Progenitor cell of endocrine pancreas (in vitro differentiated cells): ENCODE measurements around the gene TGM6. TPM values are rescaled to one million over a fixed set of nuclear protein-coding genes. Genes with fewer than 3 reads are reported as not detected.

Source experiments
- DNase-seq: peaks from one replicate; pipeline ENCODE4 v3.0.0; 2021; ENCODE audit warnings: low spot score; ENCODE audit not compliant: unreplicated experiment
- H3K27ac Mint-ChIP-seq: 2 replicates; pipeline ENCODE4 v1.8.0; 2021; ENCODE audit warnings: mild to moderate bottlenecking, moderate library complexity, mixed read lengths
- H3K27me3 Mint-ChIP-seq: 2 replicates; pipeline ENCODE4 v1.8.0; 2021; ENCODE audit warnings: mixed read lengths
- H3K36me3 Mint-ChIP-seq: 2 replicates; pipeline ENCODE4 v1.8.0; 2022; ENCODE audit warnings: mixed read lengths; ENCODE audit not compliant: insufficient read depth
- H3K4me1 Mint-ChIP-seq: 2 replicates; pipeline ENCODE4 v1.8.0; 2021; ENCODE audit warnings: low read depth, mixed read lengths
- H3K4me3 Mint-ChIP-seq: 2 replicates; pipeline ENCODE4 v1.8.0; 2021; ENCODE audit warnings: low read depth, mild to moderate bottlenecking, moderate library complexity, mixed read lengths
- H3K9me3 Mint-ChIP-seq: 2 replicates; pipeline ENCODE4 v1.8.0; 2021; ENCODE audit warnings: low read depth, mixed read lengths
- CTCF ChIP-seq: fragments of 200-600 bp; sonication (generic); IDR thresholded peaks from one replicate; pipeline ENCODE4 v1.5.0; 2021; ENCODE audit warnings: antibody characterized with exemption, mild to moderate bottlenecking; ENCODE audit not compliant: unreplicated experiment
- total RNA-seq: library from RNA; stranded (reverse); gene quantifications from 2 replicates; pipeline ENCODE4 v1.2.1, GENCODE V29; 2021

TGM6 gene
- total RNA-seq, 1 donor from 2014 or later: not detected

DNA sequence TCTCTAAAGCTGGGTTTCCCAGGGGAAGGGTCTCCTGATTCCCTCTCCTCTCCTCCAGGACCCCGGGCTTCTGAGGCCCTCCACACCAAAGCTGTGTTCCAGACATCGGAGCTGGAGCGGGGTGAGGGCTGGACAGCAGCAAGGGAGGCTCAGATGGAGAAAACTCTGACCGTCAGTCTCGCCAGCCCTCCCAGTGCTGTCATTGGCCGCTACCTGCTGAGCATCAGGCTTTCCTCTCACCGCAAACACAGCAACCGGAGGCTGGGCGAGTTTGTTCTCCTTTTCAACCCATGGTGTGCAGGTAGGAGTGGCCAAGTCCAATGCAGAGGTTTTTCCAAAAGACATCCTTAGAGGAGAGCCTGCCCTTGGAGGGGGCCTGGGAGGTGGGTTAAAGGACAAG is 14.4 kb downstream of the TGM6 start:
- Mint-ChIP-seq H3K27ac (no peak overlapping the region), H3K27me3 (peaks cover 17% of the 10 kb centered on the region), H3K4me3 (no peak overlapping the region), H3K4me1 (no peaks in the 10 kb centered on the region), H3K36me3 (no peaks in the 10 kb centered on the region), H3K9me3 (no peaks in the 10 kb centered on the region)
- no peak for DNase-seq
- no peak for TF ChIP-seq CTCF

GRCh38 chr20:2396241-2396814 is 15.6 kb downstream of the TGM6 start:
- no peak for TF ChIP-seq CTCF
- Mint-ChIP-seq H3K9me3 (no peaks in the 10 kb centered on the region), H3K27me3 (peaks cover 8% of the 10 kb centered on the region), H3K36me3 (no peaks in the 10 kb centered on the region), H3K4me1 (no peaks in the 10 kb centered on the region), H3K4me3 (no peak overlapping the region), H3K27ac (no peak overlapping the region)
- DNase-seq: no peak

GRCh38 chr20:2397091-2397490 is 16.4 kb downstream of the TGM6 start:
- no peak for TF ChIP-seq CTCF
- no peak overlapping the region for H3K27ac Mint-ChIP-seq
- H3K36me3 Mint-ChIP-seq: no peaks in the 10 kb centered on the region
- H3K4me1 Mint-ChIP-seq: no peaks in the 10 kb centered on the region
- H3K27me3 Mint-ChIP-seq: peaks cover 3% of the 10 kb centered on the region
- no peak overlapping the region for H3K4me3 Mint-ChIP-seq
- no peaks in the 10 kb centered on the region for H3K9me3 Mint-ChIP-seq
- no peak for DNase-seq

DNA sequence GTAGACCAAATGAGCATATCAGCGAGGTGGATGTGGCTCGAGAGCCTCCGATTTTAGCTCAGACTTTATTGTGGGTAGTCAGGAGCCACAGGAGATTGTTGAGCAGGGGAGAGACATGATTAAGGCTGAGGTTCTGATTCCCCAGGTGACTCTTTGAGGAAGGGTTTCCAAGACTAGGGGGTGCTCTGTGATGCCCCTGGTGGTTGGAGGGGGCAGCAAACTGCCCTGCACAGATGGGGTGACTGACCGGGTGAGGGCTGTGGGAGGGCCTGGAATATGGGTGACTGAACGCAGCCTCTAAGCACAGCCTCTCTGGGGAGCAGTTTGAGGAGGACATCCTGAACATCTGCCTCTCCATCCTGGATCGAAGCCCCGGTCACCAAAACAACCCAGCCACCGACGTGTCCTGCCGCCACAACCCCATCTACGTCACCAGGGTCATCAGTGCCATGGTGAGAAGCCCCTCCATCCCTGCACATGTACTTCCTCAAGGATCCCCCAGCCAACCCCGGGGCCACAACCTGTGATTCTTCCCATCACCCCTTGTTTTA is 17.0 kb downstream of the TGM6 start:
- Mint-ChIP-seq H3K9me3 (no peaks in the 10 kb centered on the region), H3K4me3 (no peak overlapping the region), H3K27me3 (no peaks in the 10 kb centered on the region), H3K4me1 (no peaks in the 10 kb centered on the region), H3K36me3 (no peaks in the 10 kb centered on the region), H3K27ac (no peak overlapping the region)
- DNase-seq: no peak
- TF ChIP-seq CTCF: peak; percentile 23

GRCh38 chr20:2398449-2398848 is 17.7 kb downstream of the TGM6 start:
- DNase-seq: no peak
- TF ChIP-seq CTCF: no peak
- Mint-ChIP-seq H3K9me3 (no peaks in the 10 kb centered on the region), H3K27ac (no peak overlapping the region), H3K27me3 (no peaks in the 10 kb centered on the region), H3K36me3 (no peaks in the 10 kb centered on the region), H3K4me3 (no peak overlapping the region), H3K4me1 (no peaks in the 10 kb centered on the region)
